ENCODE measurements around the gene FHL2. TPM values are rescaled to one million over a fixed set of nuclear protein-coding genes. Genes with fewer than 3 reads are reported as not detected.

Gene FHL2
- total RNA-seq, result 1 to 10 TPM; 1.6 to 1.8 TPM

GRCh38 chr2:105398336-105399206 lies at the start of gene FHL2:
TSS of gene FHL2 (minus strand) at chr2:105399051. CDS start at chr2:105386516, 12,535 bp downstream.
- Mint-ChIP-seq H3K27ac (no peak within 1 kb of the TSS), H3K4me1 (ENCODE audit: low read depth) (peaks cover 9% of the 10 kb centered on the region), H3K27me3 (ENCODE audit: low read depth) (peaks cover 13% of the 10 kb centered on the region), H3K36me3 (ENCODE audit: low read depth) (no peaks in the 10 kb centered on the region), H3K4me3 (peak within 1 kb of the TSS; percentile 73), H3K9me3 (no peaks in the 10 kb centered on the region)
- CTCF ChIA-PET, result interaction anchor here (1.0 to 1.2 kb wide), 2 partner anchors 14 to 16 kb away, joined by 3 read pairs; no protein-coding TSS in a partner anchor
- intact Hi-C loops (cut with micrococcal nuclease), result loop anchor here (1.0 to 5.0 kb wide), 3 partner anchors 28 to 70 kb away; partner anchors contain the start of gene C2orf49
- peak; percentile 73 for DNase-seq

GRCh38 chr2:105447476-105447875 lies 48.6 kb upstream of the FHL2 start:
- intact Hi-C loops (cut with micrococcal nuclease), result no loop called here
- peaks cover 5% of the 10 kb centered on the region for H3K27me3 Mint-ChIP-seq (ENCODE audit: low read depth)
- H3K4me3 Mint-ChIP-seq, result no peak overlapping the region
- H3K36me3 Mint-ChIP-seq (ENCODE audit: low read depth), result no peaks in the 10 kb centered on the region
- CTCF ChIA-PET, result no interaction called here
- DNase-seq, result no peak
- H3K4me1 Mint-ChIP-seq (ENCODE audit: low read depth), result no peaks in the 10 kb centered on the region
- no peaks in the 10 kb centered on the region for H3K9me3 Mint-ChIP-seq
- no peak overlapping the region for H3K27ac Mint-ChIP-seq

GRCh38 chr2:105446501-105446900 lies 47.6 kb upstream of the FHL2 start:
- no peak for DNase-seq
- no peaks in the 10 kb centered on the region for H3K36me3 Mint-ChIP-seq (ENCODE audit: low read depth)
- no peak overlapping the region for H3K27ac Mint-ChIP-seq
- intact Hi-C loops (cut with micrococcal nuclease), result no loop called here
- no peak overlapping the region for H3K4me3 Mint-ChIP-seq
- no peaks in the 10 kb centered on the region for H3K4me1 Mint-ChIP-seq (ENCODE audit: low read depth)
- H3K9me3 Mint-ChIP-seq, result no peaks in the 10 kb centered on the region
- CTCF ChIA-PET, result no interaction called here
- peaks cover 5% of the 10 kb centered on the region for H3K27me3 Mint-ChIP-seq (ENCODE audit: low read depth)

GRCh38 chr2:105445976-105446375 lies 47.1 kb upstream of the FHL2 start:
- Mint-ChIP-seq H3K36me3 (ENCODE audit: low read depth) (no peaks in the 10 kb centered on the region), H3K9me3 (no peaks in the 10 kb centered on the region), H3K4me3 (no peak overlapping the region), H3K27me3 (ENCODE audit: low read depth) (peaks cover 5% of the 10 kb centered on the region), H3K27ac (no peak overlapping the region), H3K4me1 (ENCODE audit: low read depth) (no peaks in the 10 kb centered on the region)
- CTCF ChIA-PET, result no interaction called here
- intact Hi-C loops (cut with micrococcal nuclease), result no loop called here
- no peak for DNase-seq

- H3K4me1 Mint-ChIP-seq (ENCODE audit: low read depth), result no peaks in the 10 kb centered on the region
- no peak overlapping the region for H3K27ac Mint-ChIP-seq
- intact Hi-C loops (cut with micrococcal nuclease), result no loop called here
- no peaks in the 10 kb centered on the region for H3K9me3 Mint-ChIP-seq
- no peak overlapping the region for H3K4me3 Mint-ChIP-seq
- no peak for DNase-seq
- H3K27me3 Mint-ChIP-seq (ENCODE audit: low read depth), result peaks cover 5% of the 10 kb centered on the region
- CTCF ChIA-PET, result no interaction called here
- H3K36me3 Mint-ChIP-seq (ENCODE audit: low read depth), result no peaks in the 10 kb centered on the region
These were observed 46.6 kb upstream of the FHL2 start for GRCh38 chr2:105445498-105445897.

- Mint-ChIP-seq H3K27me3 (ENCODE audit: low read depth) (peaks cover 2% of the 10 kb centered on the region), H3K4me1 (ENCODE audit: low read depth) (no peaks in the 10 kb centered on the region), H3K36me3 (ENCODE audit: low read depth) (no peaks in the 10 kb centered on the region), H3K4me3 (no peak overlapping the region), H3K27ac (no peak overlapping the region), H3K9me3 (no peaks in the 10 kb centered on the region)
- no peak for DNase-seq
- intact Hi-C loops (cut with micrococcal nuclease), result no loop called here
- CTCF ChIA-PET, result interaction anchor here (1.2 to 1.3 kb wide), 2 partner anchors 11 to 22 kb away, joined by 3 read pairs; no protein-coding TSS in a partner anchor
These were observed 45.1 kb upstream of the FHL2 start for GRCh38 chr2:105443617-105444598.

- Mint-ChIP-seq H3K9me3 (no peaks in the 10 kb centered on the region), H3K36me3 (ENCODE audit: low read depth) (no peaks in the 10 kb centered on the region), H3K27me3 (ENCODE audit: low read depth) (no peaks in the 10 kb centered on the region), H3K27ac (no peak overlapping the region), H3K4me1 (ENCODE audit: low read depth) (no peaks in the 10 kb centered on the region), H3K4me3 (no peak overlapping the region)
- CTCF ChIA-PET, result interaction anchor here (1.3 kb wide), 1 partner anchor 10 kb away, joined by 3 read pairs; no protein-coding TSS in a partner anchor
- no peak for DNase-seq
- intact Hi-C loops (cut with micrococcal nuclease), result no loop called here
These were observed 43.9 kb upstream of the FHL2 start for GRCh38 chr2:105442721-105443120.

- no peaks in the 10 kb centered on the region for H3K27me3 Mint-ChIP-seq (ENCODE audit: low read depth)
These were observed 43.2 kb upstream of the FHL2 start for GRCh38 chr2:105442056-105442455.

GRCh38 chr2:105439141-105439540 lies 40.3 kb upstream of the FHL2 start:
- H3K4me3 Mint-ChIP-seq, result no peak overlapping the region
- H3K9me3 Mint-ChIP-seq, result no peaks in the 10 kb centered on the region
- intact Hi-C loops (cut with micrococcal nuclease), result no loop called here
- CTCF ChIA-PET, result no interaction called here
- DNase-seq, result no peak
- no peak overlapping the region for H3K27ac Mint-ChIP-seq
- no peaks in the 10 kb centered on the region for H3K4me1 Mint-ChIP-seq (ENCODE audit: low read depth)
- no peaks in the 10 kb centered on the region for H3K27me3 Mint-ChIP-seq (ENCODE audit: low read depth)
- no peaks in the 10 kb centered on the region for H3K36me3 Mint-ChIP-seq (ENCODE audit: low read depth)

More at GRCh38 chr2:105442056-105442455, 43.2 kb upstream of the FHL2 start:
- DNase-seq, result no peak
- CTCF ChIA-PET, result interaction anchor here (1.2 kb wide), 1 partner anchor 79 kb away, joined by 3 read pairs; no protein-coding TSS in a partner anchor
- H3K27ac Mint-ChIP-seq, result no peak overlapping the region
- intact Hi-C loops (cut with micrococcal nuclease), result no loop called here
- no peak overlapping the region for H3K4me3 Mint-ChIP-seq
- no peaks in the 10 kb centered on the region for H3K36me3 Mint-ChIP-seq (ENCODE audit: low read depth)
- H3K9me3 Mint-ChIP-seq, result no peaks in the 10 kb centered on the region
- H3K4me1 Mint-ChIP-seq (ENCODE audit: low read depth), result no peaks in the 10 kb centered on the region

- DNase-seq, result no peak
- no peaks in the 10 kb centered on the region for H3K4me1 Mint-ChIP-seq (ENCODE audit: low read depth)
- H3K27me3 Mint-ChIP-seq (ENCODE audit: low read depth), result no peaks in the 10 kb centered on the region
- no peak overlapping the region for H3K4me3 Mint-ChIP-seq
- no peak overlapping the region for H3K27ac Mint-ChIP-seq
- intact Hi-C loops (cut with micrococcal nuclease), result no loop called here
- H3K36me3 Mint-ChIP-seq (ENCODE audit: low read depth), result no peaks in the 10 kb centered on the region
- CTCF ChIA-PET, result interaction anchor here (0.7 to 0.8 kb wide), 2 partner anchors 54 to 146 kb away, joined by 3 read pairs; no protein-coding TSS in a partner anchor
- H3K9me3 Mint-ChIP-seq, result no peaks in the 10 kb centered on the region
These were observed 39.5 kb upstream of the FHL2 start for GRCh38 chr2:105438104-105438929.

GRCh38 chr2:105437708-105438103 lies 38.9 kb upstream of the FHL2 start:
- Mint-ChIP-seq H3K27ac (no peak overlapping the region), H3K27me3 (ENCODE audit: low read depth) (no peaks in the 10 kb centered on the region), H3K4me1 (ENCODE audit: low read depth) (no peaks in the 10 kb centered on the region), H3K9me3 (no peaks in the 10 kb centered on the region), H3K4me3 (no peak overlapping the region), H3K36me3 (ENCODE audit: low read depth) (no peaks in the 10 kb centered on the region)
- no peak for DNase-seq
- intact Hi-C loops (cut with micrococcal nuclease), result no loop called here
- CTCF ChIA-PET, result interaction anchor here (0.7 to 0.8 kb wide), 2 partner anchors 55 to 146 kb away, joined by 3 read pairs; no protein-coding TSS in a partner anchor

All from activated naive CD4-positive, alpha-beta T cell treated with anti-CD3 and anti-CD28 coated beads for 36 hours (primary cell).